Naive thymus-derived CD4-positive, alpha-beta T cell (primary cell): Measurements from ENCODE around the gene GPS1. TPM values are rescaled to one million over a fixed set of nuclear protein-coding genes. Genes with fewer than 3 reads are reported as not detected.

Experiments used
- ATAC-seq: fragments of 150-1000 bp; cut with Tn5 transposase; 2 replicates; pipeline ENCODE4 v1.10.0; 2021; ENCODE audit warnings: mild to moderate bottlenecking, moderate library complexity
- CTCF ChIA-PET: fragments of 350-600 bp; sonication (Branson Sonifier 250); formaldehyde crosslinking; loops from one replicate; lab custom pipeline; 2021; ENCODE audit warnings: antibody characterized with exemption; lab: Charles Lee
- POLR2A ChIA-PET: fragments of 350-600 bp; sonication (Branson Sonifier 250); formaldehyde crosslinking; loops from one replicate; lab custom pipeline; 2021; ENCODE audit warnings: antibody characterized with exemption, inconsistent platforms; lab: Charles Lee
- DNase-seq, 9 donors: peaks; one replicate each; pipeline versions ENCODE4 v3.0.0 to v3.0.0-alpha.2; 2020 to 2022; ENCODE audit warnings: mixed read lengths in 1 of 9
- H3K27ac ChIP-seq: one replicate; pipeline ENCODE4 v1.7.0; 2013; ENCODE audit warnings: mild to moderate bottlenecking, low read depth, low read length, moderate library complexity
- H3K27me3 ChIP-seq, 2 donors: one replicate each; pipeline ENCODE4 v1.7.0; 2013; ENCODE audit warnings: low read length in 2 of 2, mild to moderate bottlenecking in 2 of 2, moderate library complexity in 2 of 2; ENCODE audit not compliant: control insufficient read depth in 2 of 2, insufficient read depth in 2 of 2
- H3K36me3 ChIP-seq, 3 experiments: 1 replicate in 2 of 3; 2 replicates in 1 of 3; pipeline ENCODE4 v1.7.0; 2013; ENCODE audit warnings: low read length in 3 of 3, mild to moderate bottlenecking in 3 of 3, moderate library complexity in 1 of 3; ENCODE audit not compliant: insufficient read depth in 3 of 3, control insufficient read depth in 2 of 3
- H3K4me1 ChIP-seq, 2 donors: one replicate each; pipeline ENCODE4 v1.7.0; 2013; ENCODE audit warnings: low read length in 2 of 2, mild to moderate bottlenecking in 2 of 2, moderate library complexity in 1 of 2; ENCODE audit not compliant: control insufficient read depth in 2 of 2, insufficient read depth in 2 of 2
- H3K4me3 ChIP-seq: 2 replicates; pipeline ENCODE4 v1.7.0; 2013; ENCODE audit warnings: mild to moderate bottlenecking, low read length
- H3K9me3 ChIP-seq, 3 experiments: 1 replicate in 2 of 3; 2 replicates in 1 of 3; pipeline ENCODE4 v1.7.0; 2013; ENCODE audit warnings: low read length in 3 of 3; ENCODE audit not compliant: control insufficient read depth in 2 of 3
- H3K27ac Mint-ChIP-seq, 9 donors: one replicate each; pipeline ENCODE4 v1.8.0; 2020 to 2022; ENCODE audit warnings: mixed read lengths in 9 of 9, mild to moderate bottlenecking in 8 of 9, moderate library complexity in 5 of 9, inconsistent platforms in 2 of 9
- H3K27me3 Mint-ChIP-seq, 5 donors: one replicate each; pipeline ENCODE4 v1.8.0; 2021 to 2022; ENCODE audit warnings: mixed read lengths in 5 of 5, mild to moderate bottlenecking in 1 of 5
- H3K36me3 Mint-ChIP-seq, 5 donors: one replicate each; pipeline ENCODE4 v1.8.0; 2020 to 2022; ENCODE audit warnings: mixed read lengths in 5 of 5, mild to moderate bottlenecking in 3 of 5, inconsistent platforms in 1 of 5
- H3K4me1 Mint-ChIP-seq, 7 donors: one replicate each; pipeline ENCODE4 v1.8.0; 2020 to 2022; ENCODE audit warnings: mixed read lengths in 7 of 7, mild to moderate bottlenecking in 3 of 7, inconsistent platforms in 1 of 7
- H3K4me3 Mint-ChIP-seq, 10 donors: one replicate each; pipeline ENCODE4 v1.8.0; 2020 to 2022; ENCODE audit warnings: mild to moderate bottlenecking in 10 of 10, mixed read lengths in 10 of 10, moderate library complexity in 6 of 10, inconsistent platforms in 2 of 10
- H3K9me3 Mint-ChIP-seq, 11 donors: one replicate each; pipeline ENCODE4 v1.8.0; 2020 to 2022; ENCODE audit warnings: mixed read lengths in 11 of 11, mild to moderate bottlenecking in 4 of 11, inconsistent platforms in 1 of 11, moderate library complexity in 1 of 11
- intact Hi-C, 2 donors: fragments of 100-400 bp; cut with micrococcal nuclease; formaldehyde crosslinking; loops; one replicate each; pipeline ENCODE4 v1.15.1; 2023
- polyA plus RNA-seq, 2 donors: library from polyadenylated mRNA; unstranded; fragments of 300-500 nt; fragmentation: Illumina TruSeq; gene quantifications; one replicate each; pipeline ENCODE4 v1.2.3, GENCODE V29; 2021
- total RNA-seq, 6 experiments: library from RNA in 5 of 6; stranded (reverse) in 5 of 6; gene quantifications; 1 replicate in 5 of 6; 2 replicates in 1 of 6; pipeline ENCODE4 v1.2.3 and lab custom pipeline; 2021 to 2026

GPS1 gene
- total and polyA plus RNA-seq, 7 experiments from 2014 or later = 68.3 to 124 (median 82.6) TPM

DNA sequence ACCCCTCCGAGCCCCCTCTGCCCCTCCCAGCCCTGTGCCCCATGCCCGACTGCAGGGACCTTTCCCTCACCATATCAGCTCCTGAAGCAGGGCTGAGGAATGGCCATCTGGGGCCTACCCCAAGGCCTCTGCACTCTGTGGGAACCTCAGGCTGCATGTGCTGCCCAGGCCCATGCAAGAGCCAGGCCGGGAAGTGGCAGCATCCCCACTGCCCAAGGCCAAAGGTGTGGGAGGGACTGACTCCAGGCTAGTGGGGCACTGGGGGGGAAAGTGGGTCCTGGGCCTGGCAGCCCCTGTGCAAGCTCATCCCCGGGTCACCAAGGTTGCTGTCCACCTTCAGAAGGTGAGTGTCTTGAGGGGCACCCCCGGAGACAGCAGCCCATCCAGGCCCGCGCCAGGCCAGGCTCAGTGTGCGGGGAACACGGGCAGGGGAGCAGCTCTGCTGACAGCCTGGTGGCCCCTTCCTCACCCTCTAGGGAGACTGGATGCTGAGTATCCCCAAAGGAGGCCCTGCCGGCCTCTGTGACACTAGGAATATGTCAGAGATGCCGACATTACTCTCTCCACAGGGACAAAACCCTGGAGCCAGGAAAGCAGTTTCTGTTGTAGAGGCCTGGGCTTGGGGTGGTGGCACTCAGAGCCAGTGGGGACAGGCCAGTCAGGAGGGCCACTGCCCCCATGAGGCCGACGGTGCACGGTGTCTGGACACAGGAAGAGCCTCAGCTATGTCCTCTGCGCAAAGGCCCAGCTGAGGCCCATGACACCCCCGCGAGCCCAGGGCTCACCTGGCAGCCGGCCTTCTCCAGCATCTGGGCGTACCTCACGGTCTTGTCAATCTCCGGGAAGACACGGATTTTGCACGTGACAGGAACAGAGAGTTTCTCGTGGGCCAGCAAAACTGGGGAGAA is 10.6 kb downstream of the GPS1 start:
- no peaks in the 10 kb centered on the region for H3K27me3 Mint-ChIP-seq
- ChIA-PET POLR2A (interaction anchor here (0.8 kb wide), 1 partner anchor 9 kb away, joined by 4 read pairs; no protein-coding TSS in a partner anchor), CTCF (no interaction called here)
- H3K27ac ChIP-seq = no peak overlapping the region
- intact Hi-C loops = no loop called here
- H3K27ac Mint-ChIP-seq = peak overlapping the region in 2 of 9 donors; percentile 33 to 51
- ATAC-seq (no peak), DNase-seq (no peak)
- H3K36me3 Mint-ChIP-seq = peaks cover 0 to 9% (median 0%) of the 10 kb centered on the region in 5 donors
- H3K4me1 Mint-ChIP-seq = peaks cover 0 to 18% (median 10%) of the 10 kb centered on the region in 7 donors
- H3K36me3 ChIP-seq = peaks cover 0 to 65% (median 10%) of the 10 kb centered on the region in 3 experiments
- no peaks in the 10 kb centered on the region for H3K9me3 Mint-ChIP-seq
- H3K27me3 ChIP-seq = no peaks in the 10 kb centered on the region
- peaks cover 8 to 27% of the 10 kb centered on the region in 2 donors for H3K4me1 ChIP-seq
- H3K4me3 ChIP-seq = no peak overlapping the region
- no peaks in the 10 kb centered on the region for H3K9me3 ChIP-seq
- peak overlapping the region in 1 of 10 donors; percentile 44 for H3K4me3 Mint-ChIP-seq

DNA sequence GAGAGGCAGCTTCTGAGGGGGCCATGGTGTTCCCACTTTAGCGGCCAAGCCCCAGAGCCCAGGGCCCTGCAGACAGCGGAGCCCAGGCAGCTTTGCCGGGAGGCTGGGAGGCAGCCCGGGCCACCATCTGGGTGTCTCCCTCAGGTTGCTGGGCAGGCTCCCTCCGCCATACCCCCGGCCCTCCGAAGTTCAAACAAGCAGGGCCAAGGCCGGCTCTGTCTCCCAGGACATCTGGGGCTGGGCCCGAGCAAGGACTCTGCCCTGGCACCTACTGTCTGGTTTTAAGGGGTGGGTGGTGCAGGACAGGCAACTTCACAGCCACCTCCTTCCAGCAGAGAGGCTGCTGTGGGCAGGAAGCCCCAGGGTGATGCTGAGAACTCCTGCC is 11.3 kb downstream of the GPS1 start:
- DNase-seq = no peak
- H3K4me3 ChIP-seq = no peak overlapping the region
- H3K27me3 ChIP-seq = no peaks in the 10 kb centered on the region
- ChIA-PET POLR2A (interaction anchor here (1.7 kb wide), 1 partner anchor 64 kb away, joined by 6 read pairs; no protein-coding TSS in a partner anchor), CTCF (no interaction called here)
- Mint-ChIP-seq H3K4me3 (peak overlapping the region in 1 of 10 donors; percentile 44), H3K27me3 (no peaks in the 10 kb centered on the region), H3K27ac (no peak overlapping the region), H3K36me3 (peaks cover 0 to 5% (median 0%) of the 10 kb centered on the region in 5 donors), H3K4me1 (peaks cover 0 to 18% (median 10%) of the 10 kb centered on the region in 7 donors), H3K9me3 (no peaks in the 10 kb centered on the region)
- H3K4me1 ChIP-seq = peaks cover 8 to 27% of the 10 kb centered on the region in 2 donors
- peaks cover 0 to 58% (median 7%) of the 10 kb centered on the region in 3 experiments for H3K36me3 ChIP-seq
- no peaks in the 10 kb centered on the region for H3K9me3 ChIP-seq
- ATAC-seq = no peak
- H3K27ac ChIP-seq = no peak overlapping the region
- intact Hi-C loops = no loop called here

DNA sequence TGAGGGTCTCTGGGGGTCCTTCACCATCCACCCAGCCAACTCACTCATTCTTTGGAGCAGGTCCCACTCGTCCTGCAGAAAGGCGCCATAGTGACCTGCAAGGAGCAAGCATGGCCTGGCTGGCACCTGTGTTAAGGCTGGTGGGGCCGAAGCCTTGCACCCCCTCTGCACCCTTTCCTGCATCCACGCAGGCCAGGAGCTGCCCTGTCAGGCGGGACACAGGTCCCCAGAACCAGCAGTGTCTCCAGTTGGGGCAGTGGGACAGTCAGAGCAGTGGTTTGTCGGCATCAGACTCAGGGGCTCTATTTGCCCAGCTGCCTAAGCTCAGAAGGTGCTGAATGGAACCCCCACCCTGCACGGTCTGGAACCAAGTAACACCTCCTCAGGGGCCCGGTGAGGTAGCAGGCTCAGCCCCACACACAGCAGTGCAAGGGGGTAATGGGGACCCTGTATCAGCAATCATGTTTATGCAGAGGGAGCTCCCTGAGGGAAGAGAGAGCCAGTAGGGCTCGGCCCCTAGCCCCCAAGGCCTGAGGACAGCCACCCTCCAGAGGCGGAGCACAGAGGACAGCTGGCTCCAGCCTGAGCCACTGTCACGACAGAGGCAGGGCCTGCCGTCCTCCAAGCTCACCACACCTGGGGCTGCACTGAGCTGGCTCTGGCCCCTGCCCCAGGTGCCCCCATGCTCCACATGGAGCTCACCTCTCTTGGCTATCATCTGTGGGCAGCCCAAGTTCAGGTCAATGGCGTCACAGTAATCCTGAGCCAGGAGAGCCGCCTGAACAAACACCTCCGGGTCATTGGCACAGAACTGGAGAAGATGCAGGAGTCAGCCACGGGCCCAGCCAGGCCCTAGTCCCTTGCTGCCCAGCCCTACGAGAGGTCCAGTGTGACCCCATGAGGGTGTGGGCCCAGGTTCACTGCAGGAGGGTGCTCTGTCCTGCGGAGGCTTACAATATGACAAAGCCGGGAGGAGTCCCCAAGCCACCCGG is 12.0 kb downstream of the GPS1 start:
- peaks cover 0 to 18% (median 10%) of the 10 kb centered on the region in 7 donors for H3K4me1 Mint-ChIP-seq
- Histone ChIP-seq H3K9me3 (no peaks in the 10 kb centered on the region), H3K36me3 (peaks cover 0 to 51% (median 7%) of the 10 kb centered on the region in 3 experiments), H3K27me3 (no peaks in the 10 kb centered on the region), H3K4me3 (no peak overlapping the region), H3K4me1 (peaks cover 8 to 27% of the 10 kb centered on the region in 2 donors), H3K27ac (peak overlapping the region; percentile 19)
- ATAC-seq (no peak), DNase-seq (peak in 1 of 9 donors; percentile 7)
- H3K4me3 Mint-ChIP-seq = peak overlapping the region; percentile 47 to 81 (median 70)
- ChIA-PET POLR2A (interaction anchor here (1.7 to 3.9 kb wide), 2 partner anchors 11 to 63 kb away, joined by 6 to 54 read pairs; partner anchors contain the start of genes GPS1 and RFNG), CTCF (no interaction called here)
- H3K27ac Mint-ChIP-seq = peak overlapping the region in 7 of 9 donors; percentile 21 to 76 (median 57)
- no peaks in the 10 kb centered on the region for H3K9me3 Mint-ChIP-seq
- H3K27me3 Mint-ChIP-seq = no peaks in the 10 kb centered on the region
- H3K36me3 Mint-ChIP-seq = peaks cover 0 to 4% (median 0%) of the 10 kb centered on the region in 5 donors
- intact Hi-C loops = no loop called here

DNA sequence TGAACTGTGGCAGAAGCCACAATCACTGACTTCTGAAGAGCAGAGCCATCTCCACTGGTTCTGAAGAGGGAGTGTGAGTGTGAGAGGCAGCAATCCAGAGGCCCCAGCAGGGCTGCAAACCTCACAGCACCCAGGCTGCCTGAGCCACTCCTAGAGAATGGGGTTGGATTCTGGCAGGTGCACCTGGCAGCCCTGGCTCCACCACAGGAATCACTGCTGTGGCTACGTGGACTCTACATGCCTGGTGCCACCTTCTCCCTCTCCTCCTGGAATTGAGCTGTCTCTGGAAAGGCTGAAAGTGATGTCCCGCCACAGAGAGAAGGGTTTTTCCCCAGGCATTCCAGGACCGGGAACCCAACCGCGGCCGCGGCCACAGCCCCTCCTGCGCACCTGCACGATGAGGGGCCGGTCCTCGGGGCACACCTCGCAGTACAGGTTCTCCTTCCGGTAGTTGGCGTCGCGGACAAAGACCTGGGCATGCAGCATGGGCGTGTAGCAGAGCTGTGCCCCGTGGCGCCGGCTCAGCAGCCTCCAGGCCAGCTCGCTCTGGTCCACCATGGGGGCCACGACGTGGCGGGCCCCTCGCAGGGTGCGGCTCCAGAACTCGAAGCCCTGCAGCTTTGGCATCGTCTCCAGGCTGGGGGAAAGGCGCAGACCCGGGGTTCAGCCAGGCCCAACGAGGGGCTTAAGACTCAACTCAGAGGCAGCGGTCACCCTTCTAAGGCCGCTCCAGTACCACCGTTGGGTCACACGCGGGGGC is 12.9 kb downstream of the GPS1 start:
- intact Hi-C loops = loop anchor here (1.0 kb wide), 6 partner anchors 13 to 62 kb away; partner anchors contain the start of genes DCXR (in 1 of the 2), FASN (in 1 of the 2), GPS1 (in 1 of the 2) and LRRC45 (in 1 of the 2)
- no peak for ATAC-seq
- H3K4me3 Mint-ChIP-seq = peak overlapping the region; percentile 47 to 81 (median 70)

DNA sequence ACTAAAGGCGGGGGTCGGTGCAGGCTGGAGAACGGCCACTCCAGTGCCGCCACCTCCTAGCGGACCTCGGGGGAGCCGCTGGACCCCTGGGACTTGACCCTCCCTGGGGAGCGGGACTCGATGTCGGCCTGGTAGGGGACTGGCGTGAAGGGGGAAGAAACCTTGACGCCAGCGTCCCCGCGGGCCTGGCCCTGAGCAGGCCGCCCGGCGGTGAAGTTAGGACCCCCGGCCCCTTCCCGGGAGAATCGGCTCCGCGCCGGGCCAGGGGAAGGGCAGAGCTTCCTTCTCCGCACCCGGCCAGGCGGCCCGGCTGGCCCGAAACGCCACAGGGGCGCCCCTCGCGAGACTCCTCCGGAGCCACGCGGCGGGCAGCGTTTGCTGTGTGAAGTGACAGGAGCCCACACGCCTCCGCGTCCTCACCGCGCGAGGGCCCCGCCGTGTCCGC is 13.5 kb downstream of the GPS1 start:
- H3K4me1 ChIP-seq = peaks cover 8 to 27% of the 10 kb centered on the region in 2 donors
- H3K4me3 Mint-ChIP-seq = peak overlapping the region in 9 of 10 donors; percentile 25 to 81 (median 71)
- no peaks in the 10 kb centered on the region for H3K9me3 Mint-ChIP-seq
- CTCF ChIA-PET = interaction anchor here (0.6 to 1.0 kb wide), 2 partner anchors 28 to 479 kb away, joined by 3 read pairs; partner anchors contain the start of gene DCXR
- peaks cover 0 to 18% (median 10%) of the 10 kb centered on the region in 7 donors for H3K4me1 Mint-ChIP-seq
- H3K36me3 ChIP-seq = peaks cover 0 to 36% (median 4%) of the 10 kb centered on the region in 3 experiments
- peak overlapping the region; percentile 62 for H3K4me3 ChIP-seq
- POLR2A ChIA-PET = interaction anchor here (1.1 to 3.9 kb wide), 7 partner anchors 13 to 227 kb away, joined by 5 to 54 read pairs (median 5); partner anchors contain the start of genes CENPX, GPS1, LRRC45 and RFNG
- H3K9me3 ChIP-seq = no peaks in the 10 kb centered on the region
- intact Hi-C loops = loop anchor here (1.0 kb wide), 6 partner anchors 14 to 61 kb away; partner anchors contain the start of genes DCXR (in 1 of the 2), FASN (in 1 of the 2), GPS1 (in 1 of the 2) and LRRC45 (in 1 of the 2)
- DNase-seq (peak in 1 of 9 donors; percentile 9), ATAC-seq (peak; percentile 65)
- peak overlapping the region in 5 of 9 donors; percentile 41 to 82 (median 60) for H3K27ac Mint-ChIP-seq
- no peaks in the 10 kb centered on the region for H3K27me3 Mint-ChIP-seq
- H3K27me3 ChIP-seq = no peaks in the 10 kb centered on the region
- H3K36me3 Mint-ChIP-seq = peaks cover 0 to 1% (median 0%) of the 10 kb centered on the region in 5 donors
- peak overlapping the region; percentile 86 for H3K27ac ChIP-seq

More for the DNA sequence above, 12.9 kb downstream of the GPS1 start:
- H3K36me3 ChIP-seq = peaks cover 0 to 42% (median 6%) of the 10 kb centered on the region in 3 experiments
- peaks cover 0 to 18% (median 10%) of the 10 kb centered on the region in 7 donors for H3K4me1 Mint-ChIP-seq
- peak in 1 of 9 donors; percentile 7 for DNase-seq
- peak overlapping the region; percentile 62 for H3K4me3 ChIP-seq
- ChIA-PET POLR2A (interaction anchor here (1.1 to 3.9 kb wide), 4 partner anchors 12 to 227 kb away, joined by 5 to 54 read pairs (median 6); partner anchors contain the start of genes CENPX, GPS1, LRRC45 and RFNG), CTCF (interaction anchor here (1.0 kb wide), 1 partner anchor 27 kb away, joined by 3 read pairs; the partner anchor contains the start of gene DCXR)
- no peaks in the 10 kb centered on the region for H3K27me3 Mint-ChIP-seq
- no peaks in the 10 kb centered on the region for H3K9me3 Mint-ChIP-seq
- peaks cover 0 to 4% (median 0%) of the 10 kb centered on the region in 5 donors for H3K36me3 Mint-ChIP-seq
- no peaks in the 10 kb centered on the region for H3K9me3 ChIP-seq
- H3K27ac ChIP-seq = peak overlapping the region; percentile 86
- peaks cover 8 to 27% of the 10 kb centered on the region in 2 donors for H3K4me1 ChIP-seq
- peak overlapping the region in 7 of 9 donors; percentile 38 to 82 (median 62) for H3K27ac Mint-ChIP-seq
- no peaks in the 10 kb centered on the region for H3K27me3 ChIP-seq
